Nephron (organoid): Measurements from ENCODE around the gene SMIM35.

ENCODE experiments used
- H3K27ac Mint-ChIP-seq, 3 experiments: 2 replicates each; pipeline ENCODE4 v1.8.0; 2020; ENCODE audit warnings: mixed read lengths in 3 of 3, mild to moderate bottlenecking in 2 of 3, moderate library complexity in 1 of 3
- H3K27me3 Mint-ChIP-seq: 2 replicates; pipeline ENCODE4 v1.8.0; 2021; ENCODE audit warnings: low read depth, mild to moderate bottlenecking, moderate library complexity, mixed read lengths
- H3K36me3 Mint-ChIP-seq: 2 replicates; pipeline ENCODE4 v1.8.0; 2020; ENCODE audit warnings: low read depth, mixed read lengths
- H3K4me1 Mint-ChIP-seq: 2 replicates; pipeline ENCODE4 v1.8.0; 2020; ENCODE audit warnings: mixed read lengths
- H3K4me3 Mint-ChIP-seq, 3 experiments: 2 replicates each; pipeline ENCODE4 v1.8.0; 2020; ENCODE audit warnings: mild to moderate bottlenecking in 3 of 3, mixed read lengths in 3 of 3, moderate library complexity in 2 of 3
- H3K9me3 Mint-ChIP-seq: 2 replicates; pipeline ENCODE4 v1.8.0; 2020; ENCODE audit warnings: mixed read lengths
- CTCF ChIP-seq, 3 experiments: fragments of 200-600 bp; sonication (generic); IDR thresholded peaks; one replicate each; pipeline ENCODE4 v1.5.0; 2021; ENCODE audit warnings: antibody characterized with exemption in 3 of 3; ENCODE audit not compliant: unreplicated experiment in 3 of 3

The SMIM35 gene

GRCh38 chr11:118057251-118058145 is 29.3 kb downstream of the SMIM35 start:
- Mint-ChIP-seq H3K36me3 (no peaks in the 10 kb centered on the region), H3K9me3 (no peaks in the 10 kb centered on the region), H3K27ac (peak overlapping the region in 1 of 3 experiments; percentile 8), H3K4me1 (peaks cover 37% of the 10 kb centered on the region), H3K4me3 (no peak overlapping the region), H3K27me3 (peaks cover 30% of the 10 kb centered on the region)
- no peak for TF ChIP-seq CTCF (IDR thresholded peaks at IDR 0.05; ENCODE audit: unreplicated experiment in 3 of 3)

GRCh38 chr11:118056806-118057205 is 30.0 kb downstream of the SMIM35 start:
- Mint-ChIP-seq H3K27me3 (peaks cover 29% of the 10 kb centered on the region), H3K4me1 (peaks cover 44% of the 10 kb centered on the region), H3K4me3 (no peak overlapping the region), H3K9me3 (no peaks in the 10 kb centered on the region), H3K27ac (peak overlapping the region in 1 of 3 experiments; percentile 8), H3K36me3 (no peaks in the 10 kb centered on the region)
- no peak for TF ChIP-seq CTCF (IDR thresholded peaks at IDR 0.05; ENCODE audit: unreplicated experiment in 3 of 3)

GRCh38 chr11:118055966-118056365 is 30.8 kb downstream of the SMIM35 start:
- no peaks in the 10 kb centered on the region for H3K9me3 Mint-ChIP-seq
- H3K27me3 Mint-ChIP-seq, result peaks cover 26% of the 10 kb centered on the region
- TF ChIP-seq CTCF (IDR thresholded peaks at IDR 0.05; ENCODE audit: unreplicated experiment in 3 of 3), result no peak
- H3K27ac Mint-ChIP-seq, result no peak overlapping the region
- H3K4me3 Mint-ChIP-seq, result no peak overlapping the region
- peaks cover 53% of the 10 kb centered on the region for H3K4me1 Mint-ChIP-seq
- H3K36me3 Mint-ChIP-seq, result no peaks in the 10 kb centered on the region

DNA sequence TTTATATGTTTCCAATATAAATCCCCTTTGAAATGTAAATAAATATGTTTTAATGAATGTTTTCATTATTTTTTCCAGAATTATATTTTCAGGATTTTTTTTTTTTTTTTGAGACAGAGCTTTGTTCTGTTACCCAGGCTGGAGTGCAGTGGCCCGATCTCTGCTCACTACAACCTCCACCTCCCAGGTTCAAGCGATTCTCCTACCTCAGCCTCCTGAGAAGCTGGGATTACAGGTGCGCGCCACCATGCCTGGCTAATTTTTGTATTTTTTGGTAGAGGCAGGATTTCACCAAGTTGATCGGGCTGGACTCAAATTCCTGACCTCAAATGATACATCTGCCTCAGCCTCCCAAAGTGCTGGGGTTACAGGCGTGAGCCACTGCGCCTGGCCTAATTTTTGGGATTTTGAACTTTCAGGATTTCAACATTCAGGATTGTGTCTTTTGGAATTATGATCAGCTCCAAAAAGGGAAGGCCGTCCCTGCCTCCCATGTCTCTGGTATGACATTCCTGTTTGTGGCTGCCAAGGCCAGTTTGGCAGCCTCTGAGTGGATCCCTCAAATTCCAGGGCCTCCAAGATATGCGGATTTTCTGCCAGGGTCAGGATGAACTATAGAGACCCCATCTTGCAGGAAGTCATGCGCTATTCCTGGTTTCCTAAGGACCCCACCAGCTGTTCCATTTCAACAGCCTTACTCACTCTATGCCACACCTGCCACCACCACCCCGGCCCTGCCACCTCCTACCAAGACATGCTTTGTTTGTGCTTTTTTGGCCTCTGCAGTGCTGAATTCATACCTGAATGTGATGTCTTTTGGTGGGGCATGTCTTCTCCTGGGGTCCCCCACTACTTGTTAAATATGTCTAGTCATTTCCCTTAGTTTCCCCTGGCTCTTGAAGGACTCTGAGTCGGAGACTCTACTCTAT is 31.8 kb downstream of the SMIM35 start:
- no peaks in the 10 kb centered on the region for H3K36me3 Mint-ChIP-seq

GRCh38 chr11:118052581-118053206 is 34.1 kb downstream of the SMIM35 start:
- no peak for TF ChIP-seq CTCF (IDR thresholded peaks at IDR 0.05; ENCODE audit: unreplicated experiment in 3 of 3)
- Mint-ChIP-seq H3K27ac (peak overlapping the region; percentile 69 to 92 (median 76)), H3K27me3 (peaks cover 11% of the 10 kb centered on the region), H3K36me3 (no peaks in the 10 kb centered on the region), H3K4me1 (peaks cover 54% of the 10 kb centered on the region), H3K9me3 (no peaks in the 10 kb centered on the region), H3K4me3 (no peak overlapping the region)

More for the DNA sequence above, 31.8 kb downstream of the SMIM35 start:
- H3K4me1 Mint-ChIP-seq, result peaks cover 55% of the 10 kb centered on the region
- no peaks in the 10 kb centered on the region for H3K9me3 Mint-ChIP-seq
- no peak for TF ChIP-seq CTCF (IDR thresholded peaks at IDR 0.05; ENCODE audit: unreplicated experiment in 3 of 3)
- peaks cover 22% of the 10 kb centered on the region for H3K27me3 Mint-ChIP-seq
- peak overlapping the region in 2 of 3 experiments; percentile 27 to 38 for H3K27ac Mint-ChIP-seq
- no peak overlapping the region for H3K4me3 Mint-ChIP-seq
